Skeletal muscle satellite cell (primary cell): Measurements from ENCODE around the gene ADGRA1.
"Not testable (repeated sequence)": the region's sequence is repeated elsewhere in the genome, so short reads cannot be mapped to it uniquely, and the experiment has no call there.

ENCODE experiments used
- H3K27me3 ChIP-seq: 2 replicates; pipeline ENCODE4 v1.7.0; 2013; ENCODE audit warnings: low read length; ENCODE audit not compliant: control insufficient read depth, insufficient read depth
- H3K36me3 ChIP-seq: 2 replicates; pipeline ENCODE4 v1.7.0; 2013; ENCODE audit warnings: mild to moderate bottlenecking, control low read depth, low read length; ENCODE audit not compliant: insufficient read depth
- H3K4me1 ChIP-seq: 2 replicates; pipeline ENCODE4 v1.7.0; 2013; ENCODE audit warnings: low read length; ENCODE audit not compliant: control insufficient read depth, insufficient read depth
- H3K4me2 ChIP-seq: 2 replicates; pipeline ENCODE4 v1.7.0; 2013; ENCODE audit warnings: mild to moderate bottlenecking, low read length
- H3K4me3 ChIP-seq: 2 replicates; pipeline ENCODE4 v1.7.0; 2013; ENCODE audit warnings: low read length
- H3K9ac ChIP-seq: 2 replicates; pipeline ENCODE4 v1.7.0; 2013; ENCODE audit warnings: mild to moderate bottlenecking, low read depth, low read length, moderate library complexity
- H3K9me3 ChIP-seq: replicated peaks from 2 replicates; pipeline ENCODE4 v1.7.0; 2013; ENCODE audit warnings: mild to moderate bottlenecking, control low read depth, low read length

ADGRA1 gene

DNA sequence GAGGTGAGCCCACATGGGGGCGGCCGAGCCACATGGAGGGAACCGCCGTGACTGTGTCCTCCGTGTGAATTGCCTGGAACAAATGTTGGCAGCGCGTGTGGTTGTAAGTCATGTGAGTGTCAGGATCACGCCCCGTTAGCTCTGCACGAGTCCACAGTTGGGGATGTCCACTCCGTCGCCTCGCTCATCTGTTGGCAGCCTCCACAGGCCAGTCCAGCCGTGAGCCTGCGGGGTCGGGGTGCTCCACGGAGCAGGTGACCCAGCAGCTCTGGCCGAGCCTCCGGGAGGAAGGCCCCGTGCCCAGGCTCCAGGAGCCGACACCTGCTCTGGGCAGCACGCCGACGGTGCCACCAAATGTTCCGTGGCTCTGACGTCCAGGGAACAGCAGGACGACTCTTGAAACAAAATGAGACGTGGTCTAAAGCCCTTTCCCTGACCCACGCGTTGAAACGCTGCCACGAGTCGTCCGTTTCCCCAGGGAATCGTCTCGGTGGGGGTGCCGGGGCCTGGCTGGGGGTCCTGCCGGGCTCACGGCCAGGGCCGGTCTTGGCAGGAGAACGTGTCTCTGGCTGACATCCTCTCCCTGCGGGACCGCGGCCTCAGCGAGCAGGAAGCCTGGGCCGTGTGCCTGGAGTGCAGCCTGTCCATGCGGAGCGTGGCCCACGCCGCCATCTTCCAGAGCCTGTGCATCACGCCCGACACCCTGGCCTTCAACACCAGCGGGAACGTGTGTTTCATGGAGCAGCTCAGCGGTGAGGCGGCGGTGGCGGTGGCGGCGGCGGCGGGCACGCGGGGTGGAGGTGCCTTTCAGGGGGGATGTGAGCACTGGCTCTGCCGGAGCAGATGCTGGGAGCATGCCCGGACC is 79.3 kb downstream of the ADGRA1 start:
- Histone ChIP-seq H3K4me2 (no peak overlapping the region), H3K4me1 (no peaks in the 10 kb centered on the region), H3K27me3 (peaks cover 33% of the 10 kb centered on the region), H3K9ac (no peak overlapping the region), H3K9me3 (no peaks in the 10 kb centered on the region), H3K4me3 (no peak overlapping the region), H3K36me3 (no peaks in the 10 kb centered on the region)

DNA sequence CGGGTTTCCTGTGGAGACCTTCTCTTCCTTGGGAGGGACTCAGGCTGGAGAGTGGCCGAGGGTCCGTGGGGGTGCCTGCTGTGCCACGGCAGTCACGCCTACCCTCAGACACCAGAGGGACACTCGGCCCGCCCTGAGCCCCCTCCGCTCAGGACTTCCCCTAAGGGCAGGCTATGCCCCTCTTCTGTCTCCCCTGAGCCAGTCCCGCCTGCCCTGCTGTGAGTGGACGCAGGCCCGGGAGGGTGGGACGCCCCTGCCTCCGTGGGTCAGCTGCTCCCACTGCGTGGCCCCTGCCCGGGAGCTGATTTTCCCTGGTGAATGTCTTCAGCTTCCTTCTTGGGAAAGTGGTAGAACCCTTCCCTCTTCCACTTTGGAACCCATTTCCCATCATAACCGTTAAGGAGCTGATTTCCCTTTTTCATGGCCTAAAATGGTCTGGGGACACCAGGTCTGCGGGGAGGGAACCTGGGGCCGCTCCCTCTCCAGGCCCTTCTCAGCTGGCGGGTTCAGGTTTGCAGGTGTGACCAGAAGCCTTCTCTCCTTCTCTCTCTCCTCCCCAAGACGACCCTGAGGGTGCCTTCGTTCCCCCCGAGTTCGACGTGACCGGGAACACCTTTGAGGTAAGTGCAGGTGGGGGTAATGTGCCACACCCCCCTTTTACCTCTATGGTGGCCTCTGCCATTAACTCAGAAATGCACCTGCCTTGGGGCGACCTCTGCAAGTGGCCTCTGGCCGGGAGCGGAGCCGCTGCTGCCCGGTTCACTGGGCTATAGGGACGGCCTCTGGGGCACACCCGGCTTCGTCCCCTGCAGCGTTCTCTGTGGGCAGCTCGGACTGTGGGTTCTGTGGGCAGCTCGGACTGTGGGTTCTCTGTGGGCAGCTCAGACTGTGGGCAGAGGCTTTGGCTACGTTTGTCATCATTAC is 80.2 kb downstream of the ADGRA1 start:
- H3K9ac ChIP-seq: no peak overlapping the region
- H3K4me3 ChIP-seq: no peak overlapping the region
- peaks cover 24% of the 10 kb centered on the region for H3K27me3 ChIP-seq
- H3K4me1 ChIP-seq: no peaks in the 10 kb centered on the region
- no peaks in the 10 kb centered on the region for H3K9me3 ChIP-seq
- H3K4me2 ChIP-seq: no peak overlapping the region
- H3K36me3 ChIP-seq: no peaks in the 10 kb centered on the region

DNA sequence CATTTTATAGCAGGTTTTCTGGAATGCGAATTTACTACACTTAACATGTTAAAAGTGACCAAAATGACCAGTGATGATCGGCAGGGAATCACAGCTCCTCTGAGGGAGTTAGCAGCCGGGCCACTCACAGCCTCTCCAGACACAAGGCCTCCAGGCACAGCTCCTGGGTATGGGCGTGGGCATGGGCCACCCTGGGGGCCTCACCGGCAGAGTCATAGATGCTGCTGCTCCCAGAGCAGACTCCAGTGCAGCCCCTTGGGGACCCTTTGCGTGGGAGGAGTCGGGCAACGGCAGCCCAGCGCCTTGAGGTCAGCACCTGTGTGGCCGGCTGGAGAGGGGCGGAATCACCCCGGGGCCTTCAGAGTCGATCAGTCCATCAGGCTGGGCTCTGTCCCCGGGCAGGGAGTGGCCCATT is 80.9 kb downstream of the ADGRA1 start:
- Histone ChIP-seq H3K9ac (no peak overlapping the region), H3K27me3 (peaks cover 18% of the 10 kb centered on the region), H3K36me3 (no peaks in the 10 kb centered on the region), H3K9me3 (no peaks in the 10 kb centered on the region), H3K4me1 (no peaks in the 10 kb centered on the region), H3K4me2 (no peak overlapping the region), H3K4me3 (no peak overlapping the region)

DNA sequence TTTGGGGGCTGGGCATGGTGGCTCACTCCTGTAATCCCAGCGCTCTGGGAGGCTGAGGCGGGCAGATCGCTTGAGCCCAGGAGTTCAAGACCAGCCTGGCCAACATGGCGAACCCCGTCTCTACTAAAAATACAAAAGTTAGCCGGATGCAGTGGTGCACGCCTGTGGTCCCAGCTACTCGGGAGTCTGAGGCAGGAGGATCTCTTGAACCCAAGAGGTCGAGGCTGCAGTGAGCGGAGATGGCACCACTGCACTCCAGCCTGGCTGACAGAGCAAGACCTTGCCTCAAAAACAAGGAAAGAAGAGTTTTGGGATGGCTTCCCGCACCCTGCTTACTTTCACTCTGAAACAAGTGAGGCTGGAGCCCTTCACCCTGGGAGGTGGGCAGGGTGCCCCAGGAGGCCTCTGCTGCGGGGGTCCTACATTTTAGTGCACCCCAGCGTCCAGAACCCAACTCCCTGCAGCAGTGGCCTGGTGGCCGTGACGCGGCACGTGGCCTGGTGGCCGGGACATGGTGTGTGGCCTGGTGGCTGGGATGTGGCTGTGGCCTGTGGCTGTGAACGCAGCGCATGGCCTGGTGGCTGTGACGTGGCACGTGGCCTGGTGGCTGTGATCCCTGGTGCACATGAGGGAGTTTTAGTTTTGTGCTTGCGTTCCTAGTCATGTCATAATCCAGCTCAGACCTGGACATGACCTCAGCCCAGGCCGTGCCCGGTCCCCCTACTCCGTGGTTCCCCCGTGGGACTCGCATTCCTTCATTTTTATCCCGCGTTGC is 81.6 kb downstream of the ADGRA1 start:
- Histone ChIP-seq H3K4me3 (no peak overlapping the region), H3K36me3 (no peaks in the 10 kb centered on the region), H3K4me2 (no peak overlapping the region), H3K9me3 (no peaks in the 10 kb centered on the region), H3K4me1 (no peaks in the 10 kb centered on the region), H3K27me3 (peaks cover 15% of the 10 kb centered on the region), H3K9ac (no peak overlapping the region)

DNA sequence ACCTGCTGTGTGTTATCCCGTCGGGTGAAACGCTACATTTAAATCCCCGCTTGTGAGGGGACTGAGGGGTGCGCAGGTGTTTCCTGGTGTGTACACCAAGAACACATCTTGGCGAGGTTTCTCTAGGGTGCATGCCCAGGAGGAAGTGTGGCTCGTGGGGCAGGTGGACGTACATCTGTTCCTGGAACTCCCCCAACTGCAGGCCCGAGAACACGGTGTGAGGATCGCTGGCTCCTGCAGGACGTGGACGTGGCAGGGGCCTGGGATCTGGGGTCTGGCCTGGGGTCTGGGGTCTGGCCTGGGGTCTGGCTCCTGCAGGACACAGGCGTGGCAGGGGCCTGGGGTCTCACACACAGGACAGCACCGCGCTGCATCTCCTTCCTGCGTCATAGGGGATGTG is 82.4 kb downstream of the ADGRA1 start:
- no peak overlapping the region for H3K4me3 ChIP-seq
- H3K4me1 ChIP-seq: no peaks in the 10 kb centered on the region
- H3K27me3 ChIP-seq: peaks cover 14% of the 10 kb centered on the region
- no peak overlapping the region for H3K9ac ChIP-seq
- no peak overlapping the region for H3K4me2 ChIP-seq
- H3K9me3 ChIP-seq: no peaks in the 10 kb centered on the region
- no peaks in the 10 kb centered on the region for H3K36me3 ChIP-seq

DNA sequence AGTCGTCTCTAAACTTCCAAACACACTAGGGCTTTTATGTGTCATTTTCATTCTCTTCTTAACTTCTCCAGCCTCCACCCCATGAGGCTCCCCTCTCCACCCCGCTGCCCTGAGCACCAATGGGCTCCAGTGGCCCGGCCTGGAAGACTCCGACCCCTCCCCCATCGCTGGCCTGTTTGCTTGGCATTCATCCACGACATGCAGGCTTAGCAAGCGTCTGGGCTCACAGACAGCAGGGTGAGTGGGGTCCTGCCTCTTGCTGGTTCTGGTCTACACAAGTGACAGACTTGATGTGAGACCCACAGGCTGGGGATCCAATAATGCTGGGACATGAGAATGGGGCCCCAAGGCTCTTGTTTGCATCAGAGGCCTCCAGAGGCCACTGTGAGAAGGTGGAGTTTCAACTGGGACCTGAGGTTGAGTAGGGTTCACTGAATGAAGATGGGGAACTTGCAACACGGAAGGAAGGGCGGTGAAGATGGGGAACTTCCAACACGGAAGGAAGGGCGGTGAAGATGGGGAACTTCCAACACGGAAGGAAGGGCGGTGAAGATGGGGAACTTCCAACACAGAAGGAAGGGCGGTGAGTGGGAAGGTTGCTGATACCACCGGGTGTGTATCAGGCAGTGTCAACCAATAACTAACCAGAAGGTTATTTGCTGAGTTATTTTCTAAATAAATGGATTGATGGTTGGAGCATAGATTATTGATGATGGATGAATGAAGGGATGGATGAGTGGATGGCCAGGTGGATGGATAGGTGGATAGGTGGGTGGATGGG is 86.3 kb downstream of the ADGRA1 start:
- H3K27me3 ChIP-seq: no peaks in the 10 kb centered on the region
- H3K9ac ChIP-seq: no peak overlapping the region
- H3K9me3 ChIP-seq: peaks cover 10% of the 10 kb centered on the region
- no peak overlapping the region for H3K4me3 ChIP-seq
- H3K4me1 ChIP-seq: no peaks in the 10 kb centered on the region
- no peak overlapping the region for H3K4me2 ChIP-seq
- no peaks in the 10 kb centered on the region for H3K36me3 ChIP-seq

DNA sequence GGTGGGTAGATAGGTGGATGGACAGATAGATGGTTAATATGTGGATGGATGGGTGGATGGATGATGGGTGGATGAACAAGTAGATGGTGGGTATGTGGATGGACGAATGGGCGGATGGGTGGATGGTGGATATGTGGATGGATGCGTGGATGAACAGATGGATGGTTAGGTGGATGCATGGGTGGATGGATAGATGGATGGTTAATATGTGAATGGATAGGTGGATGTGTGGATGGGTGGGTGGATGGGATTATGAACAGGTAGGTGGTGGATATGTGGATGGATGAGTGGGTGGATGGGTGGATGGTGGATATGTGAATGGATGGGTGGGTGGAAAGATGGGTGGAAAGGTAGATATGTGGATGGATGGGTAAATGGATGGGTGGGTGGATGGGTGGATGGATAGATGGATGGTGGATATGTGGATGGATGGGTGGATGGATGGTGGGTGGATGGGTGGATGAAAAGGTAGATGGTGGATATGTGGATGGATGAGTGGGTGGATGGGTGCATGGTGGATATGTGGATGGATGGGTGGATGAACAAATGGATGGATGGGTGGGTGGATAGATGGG is 87.1 kb downstream of the ADGRA1 start:
- H3K9me3 ChIP-seq: peaks cover 10% of the 10 kb centered on the region
- H3K27me3 ChIP-seq: no peaks in the 10 kb centered on the region
- H3K36me3 ChIP-seq: no peaks in the 10 kb centered on the region
- no peak overlapping the region for H3K4me2 ChIP-seq
- no peak overlapping the region for H3K4me3 ChIP-seq
- no peaks in the 10 kb centered on the region for H3K4me1 ChIP-seq
- no peak overlapping the region for H3K9ac ChIP-seq

DNA sequence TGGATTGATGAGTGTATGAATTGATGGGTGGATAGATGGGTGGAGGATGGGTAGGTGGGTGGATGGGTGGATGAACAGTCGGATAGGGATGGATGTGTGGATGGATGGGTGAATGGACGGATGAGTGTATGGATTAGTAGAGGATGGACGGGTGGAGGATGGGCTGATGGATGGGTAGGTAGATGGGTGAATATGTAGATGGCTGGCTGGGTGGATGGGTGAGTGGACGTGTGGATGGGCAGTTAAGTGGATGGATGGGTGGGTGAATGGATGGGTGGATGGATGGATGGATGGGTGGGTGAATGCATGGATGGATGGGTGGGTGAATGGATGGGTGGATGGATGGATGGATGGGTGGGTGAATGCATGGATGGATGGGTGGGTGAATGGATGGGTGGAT is 87.9 kb downstream of the ADGRA1 start:
- not testable (repeated sequence) for H3K9me3 ChIP-seq, H3K36me3 ChIP-seq, H3K4me3 ChIP-seq, H3K9ac ChIP-seq, H3K27me3 ChIP-seq, H3K4me1 ChIP-seq, H3K4me2 ChIP-seq

DNA sequence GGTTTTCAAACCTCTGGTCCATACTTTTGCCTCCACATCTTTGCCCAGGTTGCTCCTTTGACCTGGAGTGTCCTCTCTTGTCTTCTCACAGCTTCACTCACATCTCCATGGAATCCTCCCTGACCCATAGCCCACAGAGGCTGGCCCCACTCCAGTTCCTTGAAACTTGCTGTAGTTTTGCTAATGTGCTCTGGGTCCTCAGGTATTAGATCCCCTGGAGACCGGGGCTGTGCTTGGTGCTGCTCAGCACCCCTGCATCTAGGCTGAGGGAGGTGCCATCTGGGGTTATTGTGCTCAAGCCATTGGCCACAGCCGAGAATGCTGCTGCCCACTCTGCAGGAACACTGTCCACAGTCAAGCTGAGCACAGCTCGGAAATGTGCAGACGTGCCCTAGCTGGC is 88.8 kb downstream of the ADGRA1 start:
- no peak overlapping the region for H3K9ac ChIP-seq
- H3K4me3 ChIP-seq: no peak overlapping the region
- H3K27me3 ChIP-seq: no peaks in the 10 kb centered on the region
- peaks cover 10% of the 10 kb centered on the region for H3K9me3 ChIP-seq
- H3K4me1 ChIP-seq: no peaks in the 10 kb centered on the region
- no peaks in the 10 kb centered on the region for H3K36me3 ChIP-seq
- no peak overlapping the region for H3K4me2 ChIP-seq

DNA sequence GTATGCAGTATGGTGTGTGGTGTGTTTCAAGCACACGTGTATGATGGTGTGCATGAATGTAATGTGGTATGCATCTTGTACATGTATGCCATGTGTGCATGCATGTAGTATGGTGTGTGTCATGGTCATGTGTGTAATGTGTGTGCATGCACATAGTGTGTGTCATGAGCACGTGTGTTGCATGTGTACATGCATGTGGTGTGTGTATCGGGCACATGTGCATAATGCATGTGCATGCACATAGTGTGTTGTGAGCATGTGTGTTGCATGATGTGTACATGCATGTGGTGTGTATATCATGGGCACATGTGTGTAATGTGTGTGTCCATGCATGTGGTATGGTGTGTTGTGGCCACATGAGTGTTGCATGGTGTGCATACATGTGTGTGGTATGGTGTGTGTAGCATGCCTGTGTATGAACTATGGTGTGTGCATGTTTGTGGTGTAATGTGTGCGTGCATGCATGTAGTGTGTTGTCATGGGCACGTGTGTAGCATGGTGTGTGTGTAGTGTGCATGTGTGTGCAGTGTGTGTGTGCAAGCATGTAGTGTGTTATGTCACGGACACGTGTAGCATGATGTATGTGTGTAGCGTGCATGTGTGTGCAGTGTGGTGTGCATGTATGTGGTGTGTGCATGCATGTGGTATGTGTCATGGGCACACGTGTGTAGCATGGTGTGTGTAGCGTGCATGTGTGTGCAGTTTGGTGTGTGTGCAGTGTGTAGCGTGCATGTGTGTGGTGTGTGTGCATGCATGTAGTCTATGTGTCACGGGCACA is 89.8 kb downstream of the ADGRA1 start:
- Histone ChIP-seq H3K9ac (no peak overlapping the region), H3K36me3 (no peaks in the 10 kb centered on the region), H3K4me1 (no peaks in the 10 kb centered on the region), H3K4me2 (no peak overlapping the region), H3K4me3 (no peak overlapping the region), H3K9me3 (peaks cover 10% of the 10 kb centered on the region), H3K27me3 (no peaks in the 10 kb centered on the region)
